ENCODE data around the gene FAN1.

GRCh38 chr15:30962079-30962478 is 58.4 kb downstream of the FAN1 start:
- TF ChIP-seq POLR2AphosphoS5 (IDR thresholded peaks at IDR 0.05; ENCODE audit: low read depth, low read length): no peak
- TF ChIP-seq GATA2 (CRISPR knock-in tag; IDR thresholded peaks at IDR 0.05): no peak
- TF ChIP-seq EP300 (IDR thresholded peaks at IDR 0.05; ENCODE audit: borderline replicate concordance in 1 of 2, low read depth in 1 of 2, low read length in 1 of 2): no peak
- TF ChIP-seq IRF3 (IDR thresholded peaks at IDR 0.05; ENCODE audit: low read depth, low read length): no peak
- TF ChIP-seq CTCF (IDR thresholded peaks at IDR 0.05): no peak
- no peak for TF ChIP-seq NRF1 (IDR thresholded peaks at IDR 0.05; ENCODE audit: low read depth, low read length)
